ENCODE data around the gene PTPRT.

PTPRT gene

GRCh38 chr20:42309050-42309449, 880.7 kb downstream of the PTPRT start:
- H3K79me2 ChIP-seq (ENCODE audit: low read length), result no peaks in the 10 kb centered on the region
- no peaks in the 10 kb centered on the region for H3K27me3 ChIP-seq (replicated peaks; ENCODE audit: insufficient read depth, low read length)
- H3K4me2 ChIP-seq (ENCODE audit: low read depth, low read length), result no peak overlapping the region
- TF ChIP-seq EZH2 (optimal IDR thresholded peaks at IDR 0.05; ENCODE audit: low read depth, low read length) (no peak), CTCF (IDR thresholded peaks at IDR 0.05; ENCODE audit: low read length) (no peak), EZH2phosphoT487 (IDR thresholded peaks at IDR 0.05; ENCODE audit: low read length) (no peak)
- H2AFZ ChIP-seq (ENCODE audit: low read length), result no peak overlapping the region
- H3K36me3 ChIP-seq (replicated peaks; ENCODE audit: insufficient read depth, low read length), result no peaks in the 10 kb centered on the region
- H3K9me2 ChIP-seq (replicated peaks; ENCODE audit: insufficient read depth, low read length), result no peaks in the 10 kb centered on the region
- DNase-seq, result no peak
- no peak overlapping the region for H3K9ac ChIP-seq (ENCODE audit: low read length)
- H3K27ac ChIP-seq (ENCODE audit: low read length), result no peak overlapping the region
- H3K4me3 ChIP-seq (ENCODE audit: low read length), result no peak overlapping the region
- H3K9me3 ChIP-seq (replicated peaks; ENCODE audit: insufficient read depth, low read length), result no peaks in the 10 kb centered on the region
- H3K4me1 ChIP-seq (ENCODE audit: low read length), result no peaks in the 10 kb centered on the region
- H3F3A ChIP-seq (ENCODE audit: insufficient read depth, low read length), result no peaks in the 10 kb centered on the region
- H4K20me1 ChIP-seq (ENCODE audit: insufficient read depth, low read length), result no peaks in the 10 kb centered on the region

- no peak for TF ChIP-seq CTCF (IDR thresholded peaks at IDR 0.05; ENCODE audit: low read length)
- no peak overlapping the region for H3K9ac ChIP-seq (ENCODE audit: low read length)
These were observed 881.5 kb downstream of the PTPRT start for GRCh38 chr20:42308171-42308570.

GRCh38 chr20:42295592-42295991, 894.1 kb downstream of the PTPRT start:
- H3K79me2 ChIP-seq (ENCODE audit: low read length), result no peaks in the 10 kb centered on the region
- no peaks in the 10 kb centered on the region for H4K20me1 ChIP-seq (ENCODE audit: insufficient read depth, low read length)
- no peaks in the 10 kb centered on the region for H3K4me1 ChIP-seq (ENCODE audit: low read length)
- TF ChIP-seq EZH2 (optimal IDR thresholded peaks at IDR 0.05; ENCODE audit: low read depth, low read length) (no peak), CTCF (IDR thresholded peaks at IDR 0.05; ENCODE audit: low read length) (no peak), EZH2phosphoT487 (IDR thresholded peaks at IDR 0.05; ENCODE audit: low read length) (no peak)
- H3K27ac ChIP-seq (ENCODE audit: low read length), result no peak overlapping the region
- no peaks in the 10 kb centered on the region for H3K9me3 ChIP-seq (replicated peaks; ENCODE audit: insufficient read depth, low read length)
- H3K27me3 ChIP-seq (replicated peaks; ENCODE audit: insufficient read depth, low read length), result no peaks in the 10 kb centered on the region
- H3K4me3 ChIP-seq (ENCODE audit: low read length), result no peak overlapping the region
- no peak overlapping the region for H3K4me2 ChIP-seq (ENCODE audit: low read depth, low read length)
- H3K36me3 ChIP-seq (replicated peaks; ENCODE audit: insufficient read depth, low read length), result no peaks in the 10 kb centered on the region
- DNase-seq, result no peak
- H3K9ac ChIP-seq (ENCODE audit: low read length), result no peak overlapping the region
- no peak overlapping the region for H2AFZ ChIP-seq (ENCODE audit: low read length)
- no peaks in the 10 kb centered on the region for H3K9me2 ChIP-seq (replicated peaks; ENCODE audit: insufficient read depth, low read length)
- H3F3A ChIP-seq (ENCODE audit: insufficient read depth, low read length), result no peaks in the 10 kb centered on the region

More at GRCh38 chr20:42308171-42308570, 881.5 kb downstream of the PTPRT start:
- Histone ChIP-seq H3K9me3 (replicated peaks; ENCODE audit: insufficient read depth, low read length) (no peaks in the 10 kb centered on the region), H3F3A (ENCODE audit: insufficient read depth, low read length) (no peaks in the 10 kb centered on the region), H3K9me2 (replicated peaks; ENCODE audit: insufficient read depth, low read length) (no peaks in the 10 kb centered on the region), H3K27ac (ENCODE audit: low read length) (no peak overlapping the region), H3K4me3 (ENCODE audit: low read length) (no peak overlapping the region), H4K20me1 (ENCODE audit: insufficient read depth, low read length) (no peaks in the 10 kb centered on the region), H3K36me3 (replicated peaks; ENCODE audit: insufficient read depth, low read length) (no peaks in the 10 kb centered on the region), H2AFZ (ENCODE audit: low read length) (no peak overlapping the region), H3K4me2 (ENCODE audit: low read depth, low read length) (no peak overlapping the region), H3K4me1 (ENCODE audit: low read length) (no peaks in the 10 kb centered on the region), H3K27me3 (replicated peaks; ENCODE audit: insufficient read depth, low read length) (no peaks in the 10 kb centered on the region), H3K79me2 (ENCODE audit: low read length) (no peaks in the 10 kb centered on the region)
- DNase-seq, result no peak

All from MM.1S (cell line).